Erythroblast (primary cell): Measurements from ENCODE around the gene ZNF594.
"Not testable (repeated sequence)": the region's sequence is repeated elsewhere in the genome, so short reads cannot be mapped to it uniquely, and the experiment has no call there.

ENCODE experiments used
- GATA1 ChIP-seq: IDR thresholded peaks from 2 replicates; pipeline ENCODE4 v1.6.1; 2011; ENCODE audit warnings: low read depth, mild to moderate bottlenecking, control low read depth, low read length, moderate library complexity
- POLR2A ChIP-seq: IDR thresholded peaks from 2 replicates; pipeline ENCODE4 v1.6.1; 2011; ENCODE audit warnings: mild to moderate bottlenecking, low read length

GRCh38 chr17:5137511-5138197, 54.0 kb downstream of the ZNF594 start:
- not testable (repeated sequence) for TF ChIP-seq POLR2A, GATA1
